Keratinocyte (primary cell): ENCODE results near the gene GRM7. TPM values are rescaled to one million over a fixed set of nuclear protein-coding genes. Genes with fewer than 3 reads are reported as not detected.

Experiments
- DNase-seq: peaks from one replicate; pipeline ENCODE4 v3.0.0-alpha.2; 2011; ENCODE audit warnings: low read depth, missing footprints, low spot score
- FAIRE-seq: peaks from 2 replicates; lab custom pipeline; 2011; peaks lifted over from hg19 to GRCh38; lab: Jason Lieb, UNC
- H2AFZ ChIP-seq: 2 replicates; pipeline ENCODE4 v1.6.0; 2012; ENCODE audit warnings: low read length, control low read depth, inconsistent platforms; ENCODE audit not compliant: control insufficient read depth
- H3K27ac ChIP-seq: 2 replicates; pipeline ENCODE4 v1.5.1; 2011; ENCODE audit warnings: low read length; ENCODE audit not compliant: control insufficient read depth, insufficient read depth
- H3K27me3 ChIP-seq: 3 replicates; pipeline ENCODE4 v1.6.0; 2011; ENCODE audit warnings: low read length; ENCODE audit not compliant: control insufficient read depth, insufficient read depth; ENCODE audit errors: extremely low read depth
- H3K36me3 ChIP-seq, 2 experiments: 2 replicates in 1 of 2; 3 replicates in 1 of 2; pipeline ENCODE4 v1.5.1; 2011; ENCODE audit warnings: low read length in 2 of 2, mild to moderate bottlenecking in 1 of 2; ENCODE audit not compliant: control insufficient read depth in 2 of 2, insufficient read depth in 2 of 2; ENCODE audit errors: extremely low read depth in 1 of 2
- H3K4me1 ChIP-seq: 3 replicates; pipeline ENCODE4 v1.5.1; 2011; ENCODE audit warnings: low read length; ENCODE audit not compliant: control insufficient read depth, insufficient read depth; ENCODE audit errors: extremely low read depth
- H3K4me2 ChIP-seq: 3 replicates; pipeline ENCODE4 v1.6.0; 2011; ENCODE audit warnings: low read depth, low read length; ENCODE audit not compliant: control insufficient read depth, insufficient read depth; ENCODE audit errors: extremely low read depth
- H3K4me3 ChIP-seq, 3 experiments: fragments of 200-600 bp in 1 of 3; sonication (generic) in 1 of 3; 2 replicates in 2 of 3; 3 replicates in 1 of 3; pipeline ENCODE4 v1.5.1; 2011 to 2016; ENCODE audit warnings: low read length in 3 of 3, mild to moderate bottlenecking in 3 of 3, control low read depth in 2 of 3, inconsistent platforms in 1 of 3, low read depth in 1 of 3, mixed read lengths in 1 of 3, mixed run types in 1 of 3, moderate library complexity in 1 of 3; ENCODE audit not compliant: control insufficient read depth in 2 of 3, insufficient read depth in 2 of 3; ENCODE audit errors: extremely low read depth in 1 of 3
- H3K79me2 ChIP-seq: 2 replicates; pipeline ENCODE4 v1.6.0; 2012; ENCODE audit warnings: low read length; ENCODE audit not compliant: control insufficient read depth, insufficient read depth
- H3K9ac ChIP-seq: 3 replicates; pipeline ENCODE4 v1.6.0; 2011; ENCODE audit warnings: low read length; ENCODE audit not compliant: control insufficient read depth, insufficient read depth; ENCODE audit errors: extremely low read depth
- H3K9me1 ChIP-seq: 3 replicates; pipeline ENCODE4 v1.6.0; 2011; ENCODE audit warnings: low read length; ENCODE audit not compliant: control insufficient read depth, insufficient read depth; ENCODE audit errors: extremely low read depth
- H3K9me3 ChIP-seq: 2 replicates; pipeline ENCODE4 v1.5.1; 2012; ENCODE audit warnings: low read depth, low read length; ENCODE audit not compliant: control insufficient read depth
- H4K20me1 ChIP-seq: 3 replicates; pipeline ENCODE4 v1.6.0; 2011; ENCODE audit warnings: low read length; ENCODE audit not compliant: control insufficient read depth, insufficient read depth; ENCODE audit errors: extremely low read depth
- CTCF ChIP-seq, 3 experiments: IDR thresholded peaks in 1 of 3; conservative IDR thresholded peaks in 1 of 3; optimal IDR thresholded peaks in 1 of 3; 2 replicates in 2 of 3; 3 replicates in 1 of 3; pipeline versions ENCODE3 to v1.5.1; 2011; ENCODE audit warnings: low read length in 3 of 3, mild to moderate bottlenecking in 3 of 3, moderate library complexity in 2 of 3, control low read depth in 1 of 3, inconsistent platforms in 1 of 3; ENCODE audit not compliant: insufficient read depth in 2 of 3; ENCODE audit errors: extremely low read depth in 1 of 3
- EZH2 ChIP-seq: IDR thresholded peaks from one replicate; pipeline ENCODE4 v1.6.1; 2012; ENCODE audit warnings: inconsistent platforms, mild to moderate bottlenecking, low read length, moderate library complexity
- dilution Hi-C: fragments of 300-500 bp; cut with MboI; formaldehyde crosslinking; loops from one replicate; pipeline ENCODE4 v1.7.0; 2020; ENCODE audit warnings: low sequenced_read_pairs; ENCODE audit not compliant: extremely low pct_ligation_motif_present
- polyA plus RNA-seq, 5 experiments: library from polyadenylated mRNA; depleted of rRNA in 3 of 5; stranded (reverse) in 3 of 5; stranded (forward) in 1 of 5; unstranded in 1 of 5; fragments of >200 nt; gene quantifications; 1 replicate in 1 of 5; 2 replicates in 3 of 5; 3 replicates in 1 of 5; pipeline versions ENCODE4 v1.2.1 to v1.2.3, GENCODE V29; 2011 to 2012; ENCODE audit warnings: missing spikeins in 2 of 5, low read depth in 1 of 5, low replicate concordance in 1 of 5

GRM7 gene
- polyA plus RNA-seq, 1 donor (not counting 4 experiments of a cell fraction or from before 2014, with no cell fraction given): not detected

- Histone ChIP-seq H3K9me1 (no peaks in the 10 kb centered on the region), H3K79me2 (no peaks in the 10 kb centered on the region), H3K4me2 (no peak overlapping the region), H3K4me1 (no peaks in the 10 kb centered on the region), H2AFZ (no peak overlapping the region), H3K4me3 (no peak overlapping the region), H4K20me1 (no peaks in the 10 kb centered on the region), H3K27ac (no peak overlapping the region), H3K27me3 (no peaks in the 10 kb centered on the region), H3K9me3 (no peaks in the 10 kb centered on the region), H3K9ac (no peak overlapping the region), H3K36me3 (no peaks in the 10 kb centered on the region)
- dilution Hi-C loops: no loop called here
- no peak for DNase-seq
- TF ChIP-seq CTCF (optimal IDR thresholded peaks at IDR 0.05 in 1 of 3, IDR thresholded peaks at IDR 0.05 in 1 of 3, conservative IDR thresholded peaks at IDR 0.05 in 1 of 3; ENCODE audit: extremely low read depth in 1 of 3, insufficient read depth in 2 of 3, low read length in 3 of 3) (no peak), EZH2 (no peak)
- FAIRE-seq: no peak
Measured at GRCh38 chr3:7423036-7423435, 562.1 kb downstream of the GRM7 start.

- no peak overlapping the region for H3K27ac ChIP-seq
- no peak overlapping the region for H2AFZ ChIP-seq
- no peaks in the 10 kb centered on the region for H3K9me1 ChIP-seq
- H3K27me3 ChIP-seq: no peaks in the 10 kb centered on the region
- dilution Hi-C loops: no loop called here
- no peaks in the 10 kb centered on the region for H4K20me1 ChIP-seq
- no peak for TF ChIP-seq EZH2
- FAIRE-seq (no peak), DNase-seq (no peak)
- H3K4me3 ChIP-seq: no peak overlapping the region
- H3K4me2 ChIP-seq: no peak overlapping the region
- no peaks in the 10 kb centered on the region for H3K36me3 ChIP-seq
- H3K4me1 ChIP-seq: no peaks in the 10 kb centered on the region
- H3K9ac ChIP-seq: no peak overlapping the region
- H3K9me3 ChIP-seq: no peaks in the 10 kb centered on the region
- H3K79me2 ChIP-seq: no peaks in the 10 kb centered on the region
Measured at GRCh38 chr3:7423995-7424394, 563.1 kb downstream of the GRM7 start.

DNA sequence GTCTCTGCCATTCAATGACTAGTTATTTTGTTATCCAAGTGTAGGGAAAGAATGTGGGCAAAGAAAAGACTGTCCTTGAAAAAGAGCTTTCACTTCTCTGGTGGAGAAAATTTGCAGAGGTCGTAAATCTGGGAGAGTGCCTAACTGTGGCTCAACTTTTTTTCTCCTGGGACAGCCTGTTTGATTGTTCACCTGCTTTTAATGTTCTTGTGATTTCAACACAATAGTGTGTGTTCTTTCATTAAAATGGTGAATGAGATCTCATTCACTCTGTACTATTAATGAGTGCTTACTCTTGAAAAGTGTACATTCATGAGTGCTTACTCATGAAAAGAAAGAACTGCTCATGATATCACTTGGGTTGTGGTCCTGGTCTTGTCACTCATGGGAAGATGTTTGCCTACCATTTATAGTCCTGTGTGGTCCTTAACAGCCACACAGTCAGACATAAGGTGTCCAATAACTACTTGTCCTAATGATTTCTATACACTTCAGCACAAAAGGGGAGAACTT, 567.3 kb downstream of the GRM7 start:
- no peaks in the 10 kb centered on the region for H3K36me3 ChIP-seq
- DNase-seq: no peak
- H4K20me1 ChIP-seq: no peaks in the 10 kb centered on the region
- FAIRE-seq: no peak
- H2AFZ ChIP-seq: no peak overlapping the region
- no peaks in the 10 kb centered on the region for H3K9me1 ChIP-seq
- no peak overlapping the region for H3K4me3 ChIP-seq
- H3K4me1 ChIP-seq: no peaks in the 10 kb centered on the region
- no peak overlapping the region for H3K27ac ChIP-seq
- dilution Hi-C loops: no loop called here
- no peaks in the 10 kb centered on the region for H3K27me3 ChIP-seq
- no peak for TF ChIP-seq CTCF (optimal IDR thresholded peaks at IDR 0.05 in 1 of 3, IDR thresholded peaks at IDR 0.05 in 1 of 3, conservative IDR thresholded peaks at IDR 0.05 in 1 of 3; ENCODE audit: extremely low read depth in 1 of 3, insufficient read depth in 2 of 3, low read length in 3 of 3)
- TF ChIP-seq EZH2: no peak
- no peak overlapping the region for H3K4me2 ChIP-seq
- no peaks in the 10 kb centered on the region for H3K79me2 ChIP-seq
- no peaks in the 10 kb centered on the region for H3K9me3 ChIP-seq
- no peak overlapping the region for H3K9ac ChIP-seq
